K562 (cell line): ENCODE results near the gene PIGT. TPM values are rescaled to one million over a fixed set of nuclear protein-coding genes. Genes with fewer than 3 reads are reported as not detected.

Experiments
- ATAC-seq: fragments of 200-7000 bp; cut with Tn5 transposase; 3 replicates; pipeline ENCODE4 v1.9.1; 2020; ENCODE audit warnings: moderate library complexity
- BruUV-seq: library from RNA; stranded (reverse); fragments of 400-500 nt; replicated peaks from 2 replicates; lab custom pipeline; 2021; lab: Mats Ljungman, UMichigan
- CTCF ChIA-PET: fragments of 300-600 bp; formaldehyde crosslinking; extraction: SDS; loops from one replicate; lab custom pipeline; 2021; ENCODE audit warnings: low intra/inter-chr PET ratio; lab: Yijun Ruan, JAX
- POLR2A ChIA-PET: fragments of 300-600, 350-650 bp; sonication (Branson Sonifier 250); formaldehyde crosslinking; extraction: SDS; loops from one replicate; lab custom pipeline; 2021; ENCODE audit warnings: antibody characterized with exemption, inconsistent platforms; lab: Yijun Ruan, JAX
- DNase-seq, 4 experiments: peaks; one replicate each; pipeline versions ENCODE4 v3.0.0 to v3.0.0-alpha.2; 2011 to 2018; ENCODE audit warnings: low spot score in 3 of 4, mixed read lengths in 3 of 4; ENCODE audit errors: extremely low read depth in 1 of 4
- FAIRE-seq: peaks from 2 replicates; lab custom pipeline; 2011; peaks lifted over from hg19 to GRCh38; lab: Jason Lieb, UNC
- H2AFZ ChIP-seq: 2 replicates; pipeline ENCODE4 v1.6.0; 2011; ENCODE audit warnings: low read depth, low read length, control low read depth, inconsistent platforms
- H3K27ac ChIP-seq: fragments of 200-600 bp; 3 replicates; pipeline ENCODE4 v1.8.0; 2011; ENCODE audit warnings: low read depth, mild to moderate bottlenecking, control low read depth, inconsistent platforms, low read length, moderate library complexity, mixed read lengths; ENCODE audit errors: extremely low read depth
- H3K27me3 ChIP-seq, 2 experiments: fragments of 300-600 bp in 1 of 2; 2 replicates in 1 of 2; 3 replicates in 1 of 2; pipeline versions ENCODE4 v1.6.0 to v1.8.0; 2011; ENCODE audit warnings: inconsistent platforms in 2 of 2, low read length in 2 of 2, mild to moderate bottlenecking in 1 of 2, mixed read lengths in 1 of 2, moderate library complexity in 1 of 2; ENCODE audit not compliant: control insufficient read depth in 2 of 2, insufficient read depth in 2 of 2
- H3K36me3 ChIP-seq: fragments of 300-600 bp; 3 replicates; pipeline ENCODE4 v1.8.0; 2011; ENCODE audit warnings: mild to moderate bottlenecking, low read length, inconsistent platforms; ENCODE audit not compliant: control insufficient read depth, insufficient read depth
- H3K4me1 ChIP-seq, 2 experiments: fragments of 200-600 bp in 1 of 2; replicated peaks in 1 of 2; 2 replicates in 1 of 2; 3 replicates in 1 of 2; pipeline versions ENCODE4 v1.5.1 to v1.8.0; 2011; ENCODE audit warnings: inconsistent platforms in 2 of 2, low read length in 2 of 2, mild to moderate bottlenecking in 1 of 2, mixed read lengths in 1 of 2, moderate library complexity in 1 of 2; ENCODE audit not compliant: control insufficient read depth in 2 of 2, insufficient read depth in 2 of 2
- H3K4me2 ChIP-seq: 2 replicates; pipeline ENCODE4 v1.6.1; 2011; ENCODE audit warnings: low read length, control low read depth, inconsistent platforms, mixed read lengths; ENCODE audit not compliant: insufficient read depth
- H3K4me3 ChIP-seq: fragments of 200-600 bp; sonication (generic), shearing (Covaris generic); 2 replicates; pipeline ENCODE4 v1.5.1; 2016; ENCODE audit warnings: control low read depth, inconsistent platforms
- H3K79me2 ChIP-seq: fragments of 200-600 bp; 3 replicates; pipeline ENCODE4 v1.8.0; 2011; ENCODE audit warnings: low read length, inconsistent platforms; ENCODE audit not compliant: control insufficient read depth, insufficient read depth
- H3K9ac ChIP-seq, 2 experiments: 2 replicates each; pipeline versions ENCODE4 v1.6.0 to v1.6.1; 2011; ENCODE audit warnings: low read depth in 2 of 2, low read length in 2 of 2, control low read depth in 1 of 2, inconsistent platforms in 1 of 2, mild to moderate bottlenecking in 1 of 2, mixed read lengths in 1 of 2; ENCODE audit not compliant: insufficient read depth in 1 of 2
- H3K9me1 ChIP-seq: one replicate; pipeline ENCODE4 v1.6.0; 2011; ENCODE audit warnings: inconsistent platforms, mild to moderate bottlenecking, low read length, moderate library complexity; ENCODE audit not compliant: control insufficient read depth, insufficient read depth
- H3K9me3 ChIP-seq: replicated peaks from 2 replicates; pipeline ENCODE4 v1.5.1; 2011; ENCODE audit warnings: low read depth, low read length, inconsistent platforms; ENCODE audit not compliant: control insufficient read depth, insufficient read depth
- H4K20me1 ChIP-seq: replicated peaks from 2 replicates; pipeline ENCODE4 v1.6.1; 2011; ENCODE audit warnings: low read length, inconsistent platforms, mixed read lengths; ENCODE audit not compliant: control insufficient read depth, insufficient read depth
- BRD4 ChIP-seq: fragments of 200-600 bp; sonication (generic); IDR thresholded peaks from 2 replicates; pipeline ENCODE4 v1.6.1; 2017; ENCODE audit warnings: inconsistent platforms
- BRF1 ChIP-seq: IDR thresholded peaks from 3 replicates; pipeline ENCODE4 v1.6.1; 2011; ENCODE audit warnings: borderline replicate concordance, mild to moderate bottlenecking; ENCODE audit not compliant: insufficient read length; ENCODE audit errors: extremely low read depth
- GTF2F1 ChIP-seq: IDR thresholded peaks from 2 replicates; pipeline ENCODE4 v1.6.1; 2011; ENCODE audit warnings: low read depth, low read length, improper control_type of control experiment
- HNRNPUL1 ChIP-seq: fragments of 200-400 bp; formaldehyde crosslinking; IDR thresholded peaks from 2 replicates; pipeline ENCODE4 v1.6.1; 2017; ENCODE audit warnings: low read length
- MXI1 ChIP-seq: IDR thresholded peaks from 2 replicates; pipeline ENCODE4 v1.6.1; 2011; ENCODE audit warnings: low read depth, mild to moderate bottlenecking, improper control_type of control experiment, low read length
- RAD51 ChIP-seq: fragments of 450-650 bp; IDR thresholded peaks from 2 replicates; pipeline ENCODE4 v1.7.1; 2016; ENCODE audit warnings: low read depth, mild to moderate bottlenecking, borderline replicate concordance
- RBM17 ChIP-seq: fragments of 200-400 bp; formaldehyde crosslinking; IDR thresholded peaks from 2 replicates; pipeline ENCODE4 v1.6.1; 2017; ENCODE audit warnings: low read depth, mild to moderate bottlenecking, low read length, borderline replicate concordance
- SIX5 ChIP-seq, 2 experiments: IDR thresholded peaks; 2 replicates each; pipeline ENCODE4 v1.6.1; 2011; ENCODE audit warnings: low read length in 2 of 2, borderline replicate concordance in 1 of 2, low read depth in 1 of 2, mild to moderate bottlenecking in 1 of 2, moderate library complexity in 1 of 2; ENCODE audit not compliant: insufficient read depth in 1 of 2
- SMARCB1 ChIP-seq: IDR thresholded peaks from 2 replicates; pipeline ENCODE4 v1.6.1; 2011; ENCODE audit warnings: improper control_type of control experiment, low read depth; ENCODE audit not compliant: insufficient read length
- TEAD4 ChIP-seq, 2 experiments: sonication (generic) in 1 of 2; formaldehyde crosslinking in 1 of 2; IDR thresholded peaks; 2 replicates each; pipeline versions ENCODE4 v1.6.1 to v1.8.0; 2012 to 2022; ENCODE audit warnings: borderline replicate concordance in 1 of 2, inconsistent platforms in 1 of 2, low read length in 1 of 2, mild to moderate bottlenecking in 1 of 2, missing genetic modification reagents in 1 of 2
- U2AF2 ChIP-seq: fragments of 200-400 bp; formaldehyde crosslinking; optimal IDR thresholded peaks from 2 replicates; pipeline ENCODE3; 2017; ENCODE audit warnings: low read depth, mild to moderate bottlenecking, low read length
- ZBTB8A ChIP-seq: fragments of 450-650 bp; IDR thresholded peaks from 2 replicates; pipeline ENCODE4 v1.6.1; 2018; ENCODE audit warnings: mild to moderate bottlenecking, moderate library complexity; ENCODE audit not compliant: partially characterized antibody
- ZNF217 ChIP-seq: sonication (generic); formaldehyde crosslinking; IDR thresholded peaks from 2 replicates; pipeline ENCODE4 v1.8.0; 2022; ENCODE audit warnings: mild to moderate bottlenecking, missing genetic modification reagents
- ZNF592 ChIP-seq: fragments of 450-650 bp; IDR thresholded peaks from 2 replicates; pipeline ENCODE4 v1.6.1; 2017; ENCODE audit warnings: antibody characterized with exemption, mild to moderate bottlenecking
- in situ Hi-C: fragments of 300-500 bp; cut with MboI; formaldehyde crosslinking; loops from 4 replicates; pipeline ENCODE4 v1.15.0; 2018; ENCODE audit warnings: inconsistent platforms, mixed read lengths
- intact Hi-C: fragments of 100-400 bp; cut with micrococcal nuclease; formaldehyde crosslinking; loops from 2 replicates; pipeline ENCODE4 v1.14.2; 2022
- polyA plus RNA-seq, 8 experiments: library from polyadenylated mRNA; depleted of rRNA in 4 of 8; stranded (reverse) in 5 of 8; unstranded in 3 of 8; fragments of >200 nt; fragmentation: Nextera tagmentation in 2 of 8; fragmentation: Illumina TruSeq in 1 of 8; extraction: Ambion mirVana in 2 of 8; extraction: Trizol in 1 of 8; gene quantifications; 2 replicates each; pipeline versions ENCODE4 v1.2.1 to v1.2.3, GENCODE V29; 2011 to 2014; ENCODE audit warnings: inconsistent platforms in 1 of 8, missing spikeins in 1 of 8
- total RNA-seq, 7 experiments: library from RNA; depleted of rRNA in 6 of 7; stranded (reverse); fragments of >200 nt in 6 of 7; fragmentation: Illumina TruSeq in 2 of 7; extraction: Trizol in 2 of 7; gene quantifications; 2 replicates each; pipeline versions ENCODE4 v1.2.1 to v1.2.3, GENCODE V29; 2011 to 2021; ENCODE audit warnings: low replicate concordance in 1 of 7
- TF ChIP-seq, protein P1 (sequence below): fragments of 250-450 bp; sonication (Bioruptor Pico); IDR thresholded peaks from 2 replicates; pipeline ENCODE4 v1.5.0; 2021; ENCODE audit warnings: mild to moderate bottlenecking, borderline replicate concordance

Gene PIGT
- total and polyA plus RNA-seq, 9 of the 15 experiments (the other 6 are each of a cell fraction or from before 2014, with no cell fraction given): 14.6 to 108 (median 46.9) TPM

- TF ChIP-seq TEAD4 (IDR thresholded peaks at IDR 0.05; ENCODE audit: low read length) (no peak), TEAD4 (CRISPR knock-in tag; IDR thresholded peaks at IDR 0.05; ENCODE audit: borderline replicate concordance) (no peak), U2AF2 (no peak), GTF2F1 (no peak), HNRNPUL1 (no peak), BRF1 (no peak), MXI1 (no peak)
Measured at GRCh38 chr20:45366631-45367030, 49.3 kb upstream of the PIGT start (continued).

DNA sequence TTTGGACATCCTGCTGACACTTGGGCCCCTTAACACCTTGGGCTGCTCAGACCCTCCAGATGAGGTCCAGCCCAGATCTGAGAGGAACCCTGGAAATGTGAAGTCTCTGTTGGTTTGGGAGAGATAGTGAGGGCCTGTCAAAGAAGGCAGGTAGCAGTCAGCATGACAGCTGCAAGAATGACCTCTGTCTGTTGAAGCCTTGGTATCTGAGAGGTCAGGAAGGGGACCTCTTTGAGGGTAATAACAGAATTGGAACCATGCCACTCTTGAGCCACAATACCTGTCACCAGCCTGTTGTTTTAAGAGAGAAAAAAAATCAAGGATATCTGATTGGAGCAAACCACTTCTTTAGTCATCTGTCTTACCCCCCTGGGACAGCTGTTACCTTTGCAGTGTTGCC lies 48.8 kb upstream of the PIGT start:
- peaks cover 39% of the 10 kb centered on the region for H3K36me3 ChIP-seq
- FAIRE-seq: no peak
- H4K20me1 ChIP-seq: no peaks in the 10 kb centered on the region
- no peak overlapping the region for H3K9ac ChIP-seq
- no peaks in the 10 kb centered on the region for H3K9me3 ChIP-seq
- intact Hi-C loops (loop anchor here (10.0 kb wide), 1 partner anchor 608 kb away; the partner anchor contains the start of gene ZNF335), in situ Hi-C loops (loop anchor here (5.0 kb wide), 1 partner anchor 45 kb away; no protein-coding TSS in a partner anchor)
- ChIA-PET CTCF (no interaction called here), POLR2A (interaction anchor here (0.7 to 1.1 kb wide), 2 partner anchors 23 to 86 kb away, joined by 3 to 7 read pairs; no protein-coding TSS in a partner anchor)
- H3K27ac ChIP-seq: no peak overlapping the region
- H3K4me2 ChIP-seq: no peak overlapping the region
- H3K4me1 ChIP-seq: peaks cover 9 to 11% of the 10 kb centered on the region in 2 experiments; a peak in 4 of 5 replicates
- H3K27me3 ChIP-seq: no peaks in the 10 kb centered on the region
- ATAC-seq: no peak
- H2AFZ ChIP-seq: no peak overlapping the region
- DNase-seq: no peak
- no peak overlapping the region for H3K4me3 ChIP-seq
- H3K9me1 ChIP-seq: no peaks in the 10 kb centered on the region
- peaks cover 20% of the 10 kb centered on the region for H3K79me2 ChIP-seq
- BruUV-seq: no TSS peak
- TF ChIP-seq, protein P1, sequence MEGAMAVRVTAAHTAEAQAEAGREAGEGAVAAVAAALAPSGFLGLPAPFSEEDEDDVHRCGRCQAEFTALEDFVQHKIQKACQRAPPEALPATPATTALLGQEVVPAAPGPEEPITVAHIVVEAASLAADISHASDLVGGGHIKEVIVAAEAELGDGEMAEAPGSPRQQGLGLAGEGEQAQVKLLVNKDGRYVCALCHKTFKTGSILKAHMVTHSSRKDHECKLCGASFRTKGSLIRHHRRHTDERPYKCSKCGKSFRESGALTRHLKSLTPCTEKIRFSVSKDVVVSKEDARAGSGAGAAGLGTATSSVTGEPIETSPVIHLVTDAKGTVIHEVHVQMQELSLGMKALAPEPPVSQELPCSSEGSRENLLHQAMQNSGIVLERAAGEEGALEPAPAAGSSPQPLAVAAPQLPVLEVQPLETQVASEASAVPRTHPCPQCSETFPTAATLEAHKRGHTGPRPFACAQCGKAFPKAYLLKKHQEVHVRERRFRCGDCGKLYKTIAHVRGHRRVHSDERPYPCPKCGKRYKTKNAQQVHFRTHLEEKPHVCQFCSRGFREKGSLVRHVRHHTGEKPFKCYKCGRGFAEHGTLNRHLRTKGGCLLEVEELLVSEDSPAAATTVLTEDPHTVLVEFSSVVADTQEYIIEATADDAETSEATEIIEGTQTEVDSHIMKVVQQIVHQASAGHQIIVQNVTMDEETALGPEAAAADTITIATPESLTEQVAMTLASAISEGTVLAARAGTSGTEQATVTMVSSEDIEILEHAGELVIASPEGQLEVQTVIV (CRISPR knock-in tag): no peak
- TF ChIP-seq ZNF592 (no peak), RAD51 (no peak), SIX5 (IDR thresholded peaks at IDR 0.05; ENCODE audit: borderline replicate concordance in 1 of 2, insufficient read depth in 1 of 2, low read depth in 1 of 2, low read length in 2 of 2) (no peak), SMARCB1 (no peak), ZNF217 (CRISPR knock-in tag) (no peak), ZBTB8A (no peak), RBM17 (no peak), BRD4 (no peak)
